Effector CD4-positive, alpha-beta T cell (primary cell): ENCODE results near the gene MIER2.
A peak's percentile ranks its signal among the peaks of the same experiment; 100 is the strongest.
"Not testable (repeated sequence)": the region's sequence is repeated elsewhere in the genome, so short reads cannot be mapped to it uniquely, and the experiment has no call there.

Experiments
- DNase-seq: peaks from one replicate; pipeline ENCODE4 v3.0.0-alpha.2; 2020
- total RNA-seq: gene quantifications from one replicate; lab custom pipeline; 2026; lab: John Stamatoyannopoulos, UW

Gene MIER2
- 15.0 reads per million, percentile 40 among the genes with 10 or more reads in this experiment for total RNA-seq

- DNase-seq = peak; percentile 77
These were observed at the start of gene MIER2 for GRCh38 chr19:344625-345319. Gene MIER2 (minus strand): TSS chr19:344796. CDS start chr19:344782, 14 bp downstream.

DNA sequence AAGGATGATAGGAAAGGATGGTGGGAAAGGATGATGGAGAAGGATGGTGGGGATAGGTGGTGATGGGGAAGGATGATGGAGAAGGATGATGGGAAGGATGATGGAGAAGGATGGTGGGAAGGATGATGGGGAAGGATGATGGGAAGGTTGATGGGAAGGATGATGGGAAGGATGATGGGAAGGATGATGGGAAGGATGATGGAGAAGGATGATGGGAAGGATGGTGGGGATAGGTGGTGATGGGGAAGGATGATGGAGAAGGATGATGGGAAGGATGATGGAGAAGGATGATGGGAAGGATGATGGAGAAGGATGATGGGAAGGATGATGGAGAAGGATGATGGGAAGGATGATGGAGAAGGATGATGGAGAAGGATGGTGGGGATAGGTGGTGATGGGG is 49.0 kb upstream of the MIER2 start:
- DNase-seq = not testable (repeated sequence)

- no peak for DNase-seq
These were observed 47.9 kb upstream of the MIER2 start for GRCh38 chr19:392375-392970.

DNA sequence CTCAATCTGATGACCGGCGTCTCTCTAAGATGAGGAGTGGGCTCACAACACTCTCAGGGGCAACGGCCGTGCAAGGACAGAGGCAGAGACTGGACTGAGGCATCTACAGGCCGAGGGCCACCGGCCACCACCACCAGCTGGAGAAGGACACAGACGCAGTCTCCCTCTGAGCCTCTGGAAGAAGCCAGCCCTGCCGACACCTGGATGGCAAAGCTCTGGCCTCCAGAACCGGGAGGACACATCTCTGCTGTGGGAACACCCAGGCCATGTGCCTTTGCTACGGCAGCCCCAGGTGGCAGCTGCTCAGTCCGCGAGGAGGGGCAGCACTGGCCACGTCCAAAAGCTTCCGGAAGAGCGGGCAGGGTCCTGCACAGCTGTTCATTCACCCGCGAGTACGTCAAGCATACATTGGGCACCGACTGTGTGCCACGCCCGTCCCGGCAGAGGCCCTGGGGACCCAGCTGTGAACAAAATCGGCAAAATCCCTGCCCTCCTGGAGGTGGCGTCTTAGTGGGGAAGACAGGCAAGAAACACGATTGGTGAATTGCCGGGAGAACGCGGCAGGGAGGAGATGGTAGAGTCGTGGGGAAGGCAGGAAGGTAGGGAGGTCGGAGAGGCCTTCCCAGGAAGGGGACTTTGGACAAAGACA is 47.3 kb upstream of the MIER2 start:
- DNase-seq = no peak

- no peak for DNase-seq
These were observed 46.6 kb upstream of the MIER2 start for GRCh38 chr19:391207-391557.

GRCh38 chr19:390386-391206 is 46.0 kb upstream of the MIER2 start:
- no peak for DNase-seq

DNA sequence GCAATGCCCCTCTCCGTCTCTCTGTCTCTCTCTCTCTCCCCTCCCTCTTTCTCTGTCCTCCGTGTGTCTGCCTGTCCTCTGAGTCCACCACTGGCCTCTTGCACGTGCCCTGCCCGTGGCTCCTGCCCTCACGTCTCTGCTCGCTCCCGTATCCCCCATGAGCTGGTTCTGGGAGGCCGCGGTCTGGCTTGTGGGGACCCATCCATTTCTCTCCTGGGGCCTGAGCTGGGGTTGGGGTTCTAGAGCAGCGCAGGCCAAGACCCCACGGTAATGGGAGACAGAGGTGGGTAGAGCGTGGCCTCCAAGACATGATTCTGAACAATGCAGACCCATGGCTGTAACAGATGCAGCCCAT is 45.3 kb upstream of the MIER2 start:
- no peak for DNase-seq

DNA sequence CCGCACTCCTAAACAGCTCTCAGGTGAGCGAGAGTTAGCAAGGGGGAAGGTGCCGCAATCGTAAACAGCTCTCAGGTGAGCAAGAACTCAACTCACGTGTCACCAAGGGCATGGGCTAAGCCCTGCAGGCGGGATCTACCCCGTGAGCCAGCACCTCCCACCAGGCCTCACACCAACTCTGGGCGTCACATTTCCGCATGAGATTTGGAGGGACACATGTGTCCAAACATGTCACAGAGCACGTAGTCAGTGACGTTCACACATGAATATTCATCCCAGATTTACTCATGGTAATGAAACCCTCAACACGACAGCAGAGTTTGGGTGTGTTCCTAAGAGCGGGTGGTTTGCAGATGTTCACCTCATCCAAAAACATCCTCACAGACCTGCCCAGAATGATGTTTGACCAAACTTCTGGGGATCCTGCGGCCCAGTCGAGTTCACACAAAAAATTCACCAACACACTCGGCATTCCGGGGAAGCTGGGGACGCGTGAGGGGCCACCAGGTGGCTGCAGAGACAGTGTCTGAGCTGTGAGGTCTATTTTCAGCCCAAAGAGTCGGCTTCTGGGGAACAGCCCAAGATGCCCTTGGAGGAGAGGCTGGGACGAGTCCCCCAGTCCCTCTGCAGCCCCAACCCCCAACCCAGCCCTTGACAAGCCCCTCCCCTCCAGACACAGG is 44.8 kb upstream of the MIER2 start:
- no peak for DNase-seq

DNA sequence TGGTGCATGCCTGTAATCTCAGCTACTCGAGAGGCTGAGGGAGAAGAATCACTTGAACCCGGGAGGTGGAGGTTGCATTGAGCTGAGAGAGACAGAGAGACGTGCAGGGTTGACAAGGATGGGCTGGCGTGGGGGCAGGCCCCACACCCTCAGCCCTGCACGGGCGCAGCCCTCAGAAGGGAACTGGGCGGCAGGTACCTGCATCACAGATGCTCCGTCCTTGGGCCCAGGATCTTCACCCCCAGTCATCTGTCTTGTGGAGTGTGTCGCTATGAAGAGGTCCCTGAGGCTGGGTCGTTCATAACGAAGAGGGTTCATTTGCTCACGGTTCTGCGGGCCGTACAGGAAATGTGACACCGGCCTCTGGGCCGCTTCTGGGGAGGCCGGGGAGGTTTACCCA is 44.1 kb upstream of the MIER2 start:
- no peak for DNase-seq

DNA sequence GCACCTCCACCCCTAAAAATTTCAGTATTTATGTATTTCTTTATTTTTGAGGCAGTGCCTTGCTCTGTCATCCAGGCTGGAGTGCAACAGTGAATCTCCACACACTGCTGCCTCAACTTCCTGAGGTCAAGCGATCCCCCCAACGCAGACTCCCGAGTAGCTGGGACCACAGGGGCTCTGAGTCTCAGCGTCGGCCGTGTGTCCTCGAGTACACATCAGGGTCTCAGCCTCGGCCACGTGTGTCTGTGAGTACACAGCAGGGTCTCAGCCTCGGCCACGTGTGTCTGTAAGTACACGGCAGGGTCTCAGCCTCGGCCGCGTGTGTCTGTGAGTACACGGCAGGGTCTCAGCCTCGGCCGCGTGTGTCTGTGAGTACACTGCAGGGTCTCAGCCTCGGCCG is 43.2 kb upstream of the MIER2 start:
- DNase-seq = no peak

GRCh38 chr19:386632-387301 is 42.2 kb upstream of the MIER2 start:
- not testable (repeated sequence) for DNase-seq

- DNase-seq = not testable (repeated sequence)
These were observed 41.6 kb upstream of the MIER2 start for GRCh38 chr19:386189-386588.

GRCh38 chr19:384799-385169 is 40.2 kb upstream of the MIER2 start:
- DNase-seq = no peak

- DNase-seq = no peak
These were observed 39.6 kb upstream of the MIER2 start for GRCh38 chr19:383922-384798.

DNA sequence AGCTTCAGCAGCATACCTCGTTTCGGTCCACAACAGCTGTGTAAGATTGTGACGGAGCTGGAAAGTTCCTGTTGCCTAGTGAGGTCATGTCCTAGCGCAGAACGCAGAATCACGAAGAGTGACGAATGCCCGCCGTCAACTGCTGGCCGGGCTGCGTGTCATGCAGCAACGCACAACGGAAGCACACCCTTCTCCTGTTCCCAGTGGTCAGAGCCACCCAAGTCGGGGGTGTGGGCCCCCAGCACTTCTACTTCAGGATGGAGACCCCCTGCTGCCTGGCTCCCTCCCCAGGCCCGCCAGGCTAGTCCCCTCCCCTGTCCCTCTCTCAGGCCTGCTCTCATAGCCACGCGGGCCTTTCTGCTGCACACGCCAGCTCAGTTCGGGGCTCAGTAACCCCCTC is 38.4 kb upstream of the MIER2 start:
- no peak for DNase-seq

DNA sequence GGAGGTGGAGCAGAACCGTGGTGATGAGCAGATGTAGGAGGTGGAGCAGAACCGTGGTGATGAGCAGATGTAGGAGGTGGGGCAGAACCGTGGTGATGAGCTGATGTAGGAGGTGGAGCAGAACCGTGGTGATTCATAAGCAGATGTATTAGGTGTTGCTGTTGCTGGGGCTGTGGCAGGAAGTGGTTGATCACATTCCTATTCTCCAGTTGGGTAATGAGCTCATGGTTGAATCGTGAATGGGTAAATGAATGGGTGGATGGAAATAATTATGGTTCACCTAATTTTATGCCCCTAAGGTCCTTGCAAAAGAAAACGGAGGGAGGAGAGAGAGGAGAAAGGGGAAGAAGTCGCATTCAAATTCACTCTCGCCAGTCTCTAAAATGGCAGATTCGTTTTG is 38.0 kb upstream of the MIER2 start:
- not testable (repeated sequence) for DNase-seq

DNA sequence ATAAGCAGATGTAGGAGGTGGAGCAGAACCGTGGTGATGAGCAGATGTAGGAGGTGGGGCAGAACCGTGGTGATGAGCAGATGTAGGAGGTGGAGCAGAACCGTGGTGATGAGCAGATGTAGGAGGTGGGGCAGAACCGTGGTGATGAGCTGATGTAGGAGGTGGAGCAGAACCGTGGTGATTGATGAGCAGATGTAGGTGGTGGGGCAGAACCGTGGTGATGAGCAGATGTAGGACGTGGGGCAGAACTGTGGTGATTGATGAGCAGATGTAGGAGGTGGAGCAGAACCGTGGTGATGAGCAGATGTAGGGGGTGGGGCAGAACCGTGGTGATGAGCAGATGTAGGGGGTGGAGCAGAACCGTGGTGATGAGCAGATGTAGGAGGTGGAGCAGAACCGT is 37.3 kb upstream of the MIER2 start:
- not testable (repeated sequence) for DNase-seq

- DNase-seq = not testable (repeated sequence)
These were observed 36.1 kb upstream of the MIER2 start for GRCh38 chr19:380618-381219.

GRCh38 chr19:379796-380195 is 35.2 kb upstream of the MIER2 start:
- DNase-seq = no peak

DNA sequence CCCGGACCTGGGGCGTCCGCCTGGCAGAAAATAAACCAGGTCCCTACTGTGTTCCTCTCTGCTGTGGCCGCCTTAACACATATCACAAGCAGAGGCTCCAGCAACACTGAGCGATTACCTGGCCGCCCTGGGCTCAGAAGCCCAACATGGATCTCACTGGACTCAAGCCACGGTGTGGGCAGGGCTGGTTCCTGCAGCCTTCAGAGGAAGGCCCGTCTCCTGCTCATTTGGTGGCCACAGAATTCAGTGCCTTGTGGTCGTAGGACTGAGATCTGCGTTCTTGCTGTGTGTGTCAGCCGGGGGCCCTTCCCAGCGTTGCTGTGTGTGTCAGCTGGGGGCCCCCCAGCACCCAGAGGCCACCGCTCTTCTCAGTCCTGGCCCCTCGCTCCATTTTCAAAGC is 34.1 kb upstream of the MIER2 start:
- no peak for DNase-seq
